ENCODE results near the gene MFSD6.

- no peak for TF ChIP-seq CTCF (IDR thresholded peaks at IDR 0.05)
- TF ChIP-seq POLR2A (IDR thresholded peaks at IDR 0.05) = no peak
Measured at GRCh38 chr2:190512539-190513095, 104.5 kb downstream of the MFSD6 start.
